Neural cell (in vitro differentiated cells): Measurements from ENCODE around the gene FSIP1.

Experiments
- EP300 ChIP-seq: fragments of 450-650 bp; conservative IDR thresholded peaks from 2 replicates; pipeline ENCODE4 v1.6.1; 2014; ENCODE audit warnings: antibody characterized with exemption, mild to moderate bottlenecking, moderate library complexity; ENCODE audit not compliant: poor library complexity, severe bottlenecking
- EZH2 ChIP-seq: fragments of 200-600, 300-800 bp; shearing (Covaris generic), sonication (generic); IDR thresholded peaks from 2 replicates; pipeline ENCODE4 v1.6.1; 2014; ENCODE audit warnings: antibody characterized with exemption, low read length, borderline replicate concordance, mild to moderate bottlenecking; ENCODE audit not compliant: insufficient read depth, poor library complexity, severe bottlenecking
- MXI1 ChIP-seq: fragments of 450-650 bp; conservative IDR thresholded peaks from 2 replicates; pipeline ENCODE4 v1.6.1; 2014; ENCODE audit warnings: antibody characterized with exemption, mild to moderate bottlenecking; ENCODE audit not compliant: poor library complexity, severe bottlenecking
- POLR2AphosphoS5 ChIP-seq: IDR thresholded peaks from 2 replicates; pipeline ENCODE4 v1.6.1; 2012
- RAD21 ChIP-seq: fragments of 450-650 bp; conservative IDR thresholded peaks from 2 replicates; pipeline ENCODE4 v1.6.1; 2014; ENCODE audit warnings: antibody characterized with exemption, mild to moderate bottlenecking, moderate library complexity
- SMC3 ChIP-seq: fragments of 450-650 bp; conservative IDR thresholded peaks from 2 replicates; pipeline ENCODE4 v1.6.1; 2014; ENCODE audit warnings: antibody characterized with exemption, mild to moderate bottlenecking, moderate library complexity; ENCODE audit not compliant: poor library complexity
- TAF1 ChIP-seq: IDR thresholded peaks from 2 replicates; pipeline ENCODE4 v1.6.1; 2012; ENCODE audit warnings: low read depth
- TF ChIP-seq, protein P1 (sequence below): fragments of 450-650 bp; IDR thresholded peaks from 2 replicates; pipeline ENCODE4 v1.5.1; 2014; ENCODE audit warnings: antibody characterized with exemption, mild to moderate bottlenecking, moderate library complexity; ENCODE audit not compliant: poor library complexity, severe bottlenecking
- TF ChIP-seq, protein P2 (sequence below): IDR thresholded peaks from 2 replicates; pipeline ENCODE4 v1.6.1; 2012; ENCODE audit warnings: borderline replicate concordance

DNA sequence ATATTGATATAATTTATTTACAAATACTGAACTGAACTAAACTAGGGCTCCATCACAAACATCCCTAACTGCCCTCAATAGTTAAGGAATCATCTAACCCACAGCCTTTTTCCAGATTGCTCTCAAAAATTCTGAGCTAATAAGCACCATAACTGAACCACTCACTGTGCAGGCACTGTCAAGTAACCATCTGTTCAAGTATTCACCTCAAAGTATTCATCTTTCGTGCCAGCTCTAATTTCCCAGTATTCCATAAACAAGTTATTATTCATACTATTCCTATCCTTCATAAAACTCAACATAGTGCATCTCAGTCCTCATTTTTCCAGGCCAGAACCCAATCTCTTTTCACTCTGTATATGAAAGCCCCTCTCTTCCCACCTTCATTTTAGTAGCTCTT lies 160.7 kb downstream of the FSIP1 start:
- TF ChIP-seq, protein P1, sequence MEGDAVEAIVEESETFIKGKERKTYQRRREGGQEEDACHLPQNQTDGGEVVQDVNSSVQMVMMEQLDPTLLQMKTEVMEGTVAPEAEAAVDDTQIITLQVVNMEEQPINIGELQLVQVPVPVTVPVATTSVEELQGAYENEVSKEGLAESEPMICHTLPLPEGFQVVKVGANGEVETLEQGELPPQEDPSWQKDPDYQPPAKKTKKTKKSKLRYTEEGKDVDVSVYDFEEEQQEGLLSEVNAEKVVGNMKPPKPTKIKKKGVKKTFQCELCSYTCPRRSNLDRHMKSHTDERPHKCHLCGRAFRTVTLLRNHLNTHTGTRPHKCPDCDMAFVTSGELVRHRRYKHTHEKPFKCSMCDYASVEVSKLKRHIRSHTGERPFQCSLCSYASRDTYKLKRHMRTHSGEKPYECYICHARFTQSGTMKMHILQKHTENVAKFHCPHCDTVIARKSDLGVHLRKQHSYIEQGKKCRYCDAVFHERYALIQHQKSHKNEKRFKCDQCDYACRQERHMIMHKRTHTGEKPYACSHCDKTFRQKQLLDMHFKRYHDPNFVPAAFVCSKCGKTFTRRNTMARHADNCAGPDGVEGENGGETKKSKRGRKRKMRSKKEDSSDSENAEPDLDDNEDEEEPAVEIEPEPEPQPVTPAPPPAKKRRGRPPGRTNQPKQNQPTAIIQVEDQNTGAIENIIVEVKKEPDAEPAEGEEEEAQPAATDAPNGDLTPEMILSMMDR: no peak
- TF ChIP-seq EP300 (no peak), TAF1 (no peak), RAD21 (no peak), EZH2 (no peak), POLR2AphosphoS5 (no peak), MXI1 (no peak), SMC3 (no peak)
- TF ChIP-seq, protein P2, sequence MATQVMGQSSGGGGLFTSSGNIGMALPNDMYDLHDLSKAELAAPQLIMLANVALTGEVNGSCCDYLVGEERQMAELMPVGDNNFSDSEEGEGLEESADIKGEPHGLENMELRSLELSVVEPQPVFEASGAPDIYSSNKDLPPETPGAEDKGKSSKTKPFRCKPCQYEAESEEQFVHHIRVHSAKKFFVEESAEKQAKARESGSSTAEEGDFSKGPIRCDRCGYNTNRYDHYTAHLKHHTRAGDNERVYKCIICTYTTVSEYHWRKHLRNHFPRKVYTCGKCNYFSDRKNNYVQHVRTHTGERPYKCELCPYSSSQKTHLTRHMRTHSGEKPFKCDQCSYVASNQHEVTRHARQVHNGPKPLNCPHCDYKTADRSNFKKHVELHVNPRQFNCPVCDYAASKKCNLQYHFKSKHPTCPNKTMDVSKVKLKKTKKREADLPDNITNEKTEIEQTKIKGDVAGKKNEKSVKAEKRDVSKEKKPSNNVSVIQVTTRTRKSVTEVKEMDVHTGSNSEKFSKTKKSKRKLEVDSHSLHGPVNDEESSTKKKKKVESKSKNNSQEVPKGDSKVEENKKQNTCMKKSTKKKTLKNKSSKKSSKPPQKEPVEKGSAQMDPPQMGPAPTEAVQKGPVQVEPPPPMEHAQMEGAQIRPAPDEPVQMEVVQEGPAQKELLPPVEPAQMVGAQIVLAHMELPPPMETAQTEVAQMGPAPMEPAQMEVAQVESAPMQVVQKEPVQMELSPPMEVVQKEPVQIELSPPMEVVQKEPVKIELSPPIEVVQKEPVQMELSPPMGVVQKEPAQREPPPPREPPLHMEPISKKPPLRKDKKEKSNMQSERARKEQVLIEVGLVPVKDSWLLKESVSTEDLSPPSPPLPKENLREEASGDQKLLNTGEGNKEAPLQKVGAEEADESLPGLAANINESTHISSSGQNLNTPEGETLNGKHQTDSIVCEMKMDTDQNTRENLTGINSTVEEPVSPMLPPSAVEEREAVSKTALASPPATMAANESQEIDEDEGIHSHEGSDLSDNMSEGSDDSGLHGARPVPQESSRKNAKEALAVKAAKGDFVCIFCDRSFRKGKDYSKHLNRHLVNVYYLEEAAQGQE: no peak
